NCI-H2107 (cell line): ENCODE results near the gene SNX22.
"Not testable (repeated sequence)": the region's sequence is repeated elsewhere in the genome, so short reads cannot be mapped to it uniquely, and the experiment has no call there.

Experiments
- DNase-seq: peaks from one replicate; lab custom pipeline; 2025; lab: John Stamatoyannopoulos, UW

SNX22 gene

GRCh38 chr15:64151727-64152506 lies at the start of gene SNX22:
SNX22 (plus strand) TSS chr15:64151731; CDS start chr15:64151776, 45 bp downstream.
- no peak for DNase-seq

GRCh38 chr15:64102497-64102896 lies 49.0 kb upstream of the SNX22 start:
- DNase-seq = no peak

- no peak for DNase-seq
Measured at GRCh38 chr15:64105113-64105704, 46.3 kb upstream of the SNX22 start.

GRCh38 chr15:64107337-64107736 lies 44.2 kb upstream of the SNX22 start:
- no peak for DNase-seq

- not testable (repeated sequence) for DNase-seq
Measured at GRCh38 chr15:64110108-64110701, 41.3 kb upstream of the SNX22 start.

- no peak for DNase-seq
Measured at GRCh38 chr15:64110950-64111678, 40.4 kb upstream of the SNX22 start.

- no peak for DNase-seq
Measured at GRCh38 chr15:64111679-64112050, 39.9 kb upstream of the SNX22 start.

- no peak for DNase-seq
Measured at GRCh38 chr15:64112073-64112772, 39.3 kb upstream of the SNX22 start.

GRCh38 chr15:64112904-64113303 lies 38.6 kb upstream of the SNX22 start:
- no peak for DNase-seq

- DNase-seq = no peak
Measured at GRCh38 chr15:64117759-64118487, 33.6 kb upstream of the SNX22 start.

- not testable (repeated sequence) for DNase-seq
Measured at GRCh38 chr15:64120322-64120721, 31.2 kb upstream of the SNX22 start.

GRCh38 chr15:64121614-64122013 lies 29.9 kb upstream of the SNX22 start:
- DNase-seq = no peak

GRCh38 chr15:64122444-64122843 lies 29.1 kb upstream of the SNX22 start:
- no peak for DNase-seq

GRCh38 chr15:64122936-64123351 lies 28.6 kb upstream of the SNX22 start:
- no peak for DNase-seq

- no peak for DNase-seq
Measured at GRCh38 chr15:64125978-64126377, 25.6 kb upstream of the SNX22 start.

GRCh38 chr15:64127521-64128270 lies 23.8 kb upstream of the SNX22 start:
- DNase-seq = no peak

- DNase-seq = no peak
Measured at GRCh38 chr15:64130159-64130558, 21.4 kb upstream of the SNX22 start.

- DNase-seq = no peak
Measured at GRCh38 chr15:64131547-64131946, 20.0 kb upstream of the SNX22 start.

- DNase-seq = no peak
Measured at GRCh38 chr15:64132217-64132616, 19.3 kb upstream of the SNX22 start.

- no peak for DNase-seq
Measured at GRCh38 chr15:64133623-64134344, 17.7 kb upstream of the SNX22 start.
